HG02678 (cell line): ENCODE measurements around the gene USP17L19.
"Not testable (repeated sequence)": the region's sequence is repeated elsewhere in the genome, so short reads cannot be mapped to it uniquely, and the experiment has no call there.

Source experiments
- ATAC-seq: cut with Tn5 transposase; IDR thresholded peaks from one replicate; pipeline ENCODE4 v1.9.1; 2021; ENCODE audit warnings: mild to moderate bottlenecking, moderate library complexity; ENCODE audit not compliant: unreplicated experiment

Gene USP17L19

GRCh38 chr4:9253078-9253477, at the start of gene USP17L19:
Gene USP17L19 (plus strand): TSS chr4:9253378. CDS start chr4:9253378, 0 bp downstream.
- ATAC-seq: not testable (repeated sequence)

- ATAC-seq: not testable (repeated sequence)
Observed at GRCh38 chr4:9210357-9210756, 42.8 kb upstream of the USP17L19 start, which contains the start of gene USP17L10. Gene USP17L10 (plus strand): TSS chr4:9210657. CDS start chr4:9210657, 0 bp downstream.

GRCh38 chr4:9214701-9215100, 38.5 kb upstream of the USP17L19 start:
- not testable (repeated sequence) for ATAC-seq

- ATAC-seq: not testable (repeated sequence)
Observed at GRCh38 chr4:9215105-9215504, 38.1 kb upstream of the USP17L19 start, which contains the start of gene USP17L11. Gene USP17L11 (plus strand): TSS chr4:9215405. CDS start chr4:9215405, 0 bp downstream.

- not testable (repeated sequence) for ATAC-seq
Observed at GRCh38 chr4:9219852-9220251, 33.3 kb upstream of the USP17L19 start, which contains the start of gene USP17L12. Gene USP17L12 (plus strand): TSS chr4:9220152. CDS start chr4:9220152, 0 bp downstream.

- not testable (repeated sequence) for ATAC-seq
Observed at GRCh38 chr4:9224596-9224995, 28.6 kb upstream of the USP17L19 start, which contains the start of gene USP17L13. Gene USP17L13 (plus strand): TSS chr4:9224896. CDS start chr4:9224896, 0 bp downstream.

GRCh38 chr4:9230249-9230648, 22.9 kb upstream of the USP17L19 start:
- not testable (repeated sequence) for ATAC-seq

GRCh38 chr4:9234085-9234484, 19.1 kb upstream of the USP17L19 start, which contains the start of gene USP17L15:
Gene USP17L15 (plus strand): TSS chr4:9234385. CDS start chr4:9234385, 0 bp downstream.
- ATAC-seq: not testable (repeated sequence)

GRCh38 chr4:9238461-9238860, 14.7 kb upstream of the USP17L19 start:
- ATAC-seq: not testable (repeated sequence)

GRCh38 chr4:9243579-9243978, 9.6 kb upstream of the USP17L19 start, which contains the start of gene USP17L17:
Gene USP17L17 (plus strand): TSS chr4:9243879. CDS start chr4:9243879, 0 bp downstream.
- ATAC-seq: not testable (repeated sequence)

GRCh38 chr4:9247953-9248680, 5.1 kb upstream of the USP17L19 start, which contains the start of gene USP17L18:
Gene USP17L18 (plus strand): TSS chr4:9248630. CDS start chr4:9248630, 0 bp downstream.
- ATAC-seq: not testable (repeated sequence)

- not testable (repeated sequence) for ATAC-seq
Observed at GRCh38 chr4:9257824-9258223, 4.6 kb downstream of the USP17L19 start, which contains the start of gene USP17L20. Gene USP17L20 (plus strand): TSS chr4:9258124. CDS start chr4:9258124, 0 bp downstream.

- not testable (repeated sequence) for ATAC-seq
Observed at GRCh38 chr4:9262572-9262971, 9.4 kb downstream of the USP17L19 start, which contains the start of gene USP17L21. Gene USP17L21 (plus strand): TSS chr4:9262872. CDS start chr4:9262872, 0 bp downstream.

- not testable (repeated sequence) for ATAC-seq
Observed at GRCh38 chr4:9267319-9267718, 14.1 kb downstream of the USP17L19 start, which contains the start of gene USP17L22. Gene USP17L22 (plus strand): TSS chr4:9267619. CDS start chr4:9267619, 0 bp downstream.

GRCh38 chr4:9271719-9272118, 18.5 kb downstream of the USP17L19 start:
- ATAC-seq: not testable (repeated sequence)
